GM19372 (cell line): ENCODE data around the gene ZNF74.

Experiments used
- ATAC-seq: cut with Tn5 transposase; IDR thresholded peaks from one replicate; pipeline ENCODE4 v1.9.1; 2021; ENCODE audit warnings: mild to moderate bottlenecking, low read depth, moderate library complexity; ENCODE audit not compliant: unreplicated experiment

The ZNF74 gene

GRCh38 chr22:20430720-20431510 is 37.0 kb downstream of the ZNF74 start:
- ATAC-seq = no peak

GRCh38 chr22:20431511-20432192 is 37.7 kb downstream of the ZNF74 start:
- ATAC-seq = no peak

- ATAC-seq = no peak
Observed at GRCh38 chr22:20432244-20432686, 38.3 kb downstream of the ZNF74 start.

- no peak for ATAC-seq
Observed at GRCh38 chr22:20433191-20433590, 39.2 kb downstream of the ZNF74 start.

GRCh38 chr22:20433686-20434241 is 39.8 kb downstream of the ZNF74 start:
- no peak for ATAC-seq

- no peak for ATAC-seq
Observed at GRCh38 chr22:20434264-20434751, 40.4 kb downstream of the ZNF74 start.

- ATAC-seq = no peak
Observed at GRCh38 chr22:20434773-20435172, 40.8 kb downstream of the ZNF74 start.

- no peak for ATAC-seq
Observed at GRCh38 chr22:20435436-20436306, 41.7 kb downstream of the ZNF74 start.

- no peak for ATAC-seq
Observed at GRCh38 chr22:20436307-20436767, 42.4 kb downstream of the ZNF74 start.

GRCh38 chr22:20436768-20437612 is 43.0 kb downstream of the ZNF74 start:
- ATAC-seq = no peak

GRCh38 chr22:20437613-20438426 is 43.9 kb downstream of the ZNF74 start, which contains the start of gene SCARF2:
SCARF2 (minus strand) TSS chr22:20437825; CDS start chr22:20437754, 71 bp downstream.
- ATAC-seq = no peak

GRCh38 chr22:20438427-20438677 is 44.4 kb downstream of the ZNF74 start:
- ATAC-seq = no peak

- ATAC-seq = no peak
Observed at GRCh38 chr22:20438678-20439492, 44.9 kb downstream of the ZNF74 start.

- ATAC-seq = no peak
Observed at GRCh38 chr22:20439556-20439927, 45.6 kb downstream of the ZNF74 start.

- ATAC-seq = no peak
Observed at GRCh38 chr22:20439928-20440575, 46.1 kb downstream of the ZNF74 start.

- ATAC-seq = no peak
Observed at GRCh38 chr22:20440637-20441591, 47.0 kb downstream of the ZNF74 start.
